Measurements from ENCODE around the gene FADS1. TPM values are rescaled to one million over a fixed set of nuclear protein-coding genes. Genes with fewer than 3 reads are reported as not detected.

Gene FADS1
- total and polyA plus RNA-seq, 2 of the 13 experiments (the other 11 are each of a cell fraction or from before 2014, with no cell fraction given): 91.8 to 108 TPM

DNA sequence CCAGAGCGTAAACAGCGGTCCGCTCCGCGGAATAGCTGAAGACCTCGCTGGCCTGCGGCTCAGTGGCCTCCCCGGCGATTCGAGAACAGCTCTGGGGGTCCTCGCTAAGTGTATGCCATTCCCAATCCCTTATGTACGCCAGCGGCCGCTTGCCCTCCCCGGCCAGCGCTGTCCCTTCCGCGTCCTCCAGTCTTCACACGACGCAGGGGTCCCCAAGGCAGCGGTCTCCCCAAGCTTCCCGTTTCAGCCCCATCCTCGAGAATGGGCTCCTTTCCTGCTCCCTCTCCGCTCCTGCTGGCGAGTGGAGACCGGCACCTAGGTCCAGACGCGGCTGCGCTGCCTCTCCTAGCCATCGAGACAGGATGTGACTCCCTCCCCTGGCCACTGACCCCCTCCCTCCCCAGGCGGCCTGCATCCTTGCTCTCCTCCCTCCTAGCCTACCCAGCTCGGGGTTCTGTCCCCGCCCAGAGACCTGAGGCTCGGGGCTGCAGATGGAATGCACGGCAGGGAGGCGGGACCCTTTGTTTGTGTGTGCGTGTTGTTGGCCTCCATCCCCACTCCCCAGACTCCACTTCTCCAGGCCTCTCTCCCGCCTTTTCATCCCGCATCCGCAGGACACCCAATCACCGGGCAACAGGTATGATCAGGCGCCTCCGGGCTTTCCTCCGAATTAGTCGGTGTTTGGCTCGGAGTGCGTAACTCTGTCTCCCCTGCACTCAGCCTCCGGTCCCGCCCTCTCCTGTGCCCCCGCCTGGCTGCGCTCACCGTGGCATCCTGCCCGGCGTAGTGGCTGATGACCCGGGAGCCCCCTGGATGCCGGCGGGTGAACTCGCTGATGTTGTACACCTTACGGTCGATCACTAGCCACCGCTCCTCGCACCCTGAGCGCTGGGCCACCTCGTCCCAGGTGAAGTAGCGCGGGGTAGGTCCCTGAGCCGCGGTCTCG lies 740 bp downstream of the FADS1 start (continued):
- peak; percentile 76 for TF ChIP-seq ZNF883 (CRISPR knock-in tag; IDR thresholded peaks at IDR 0.05; ENCODE audit: not compliant biosample characterization)
- 0 out of 2 replicates have a peak, but pooled peaks have one; percentile 21 for TF ChIP-seq ZNF510 (CRISPR knock-in tag; IDR thresholded peaks at IDR 0.05; ENCODE audit: low read depth)
- TF ChIP-seq, protein P1, sequence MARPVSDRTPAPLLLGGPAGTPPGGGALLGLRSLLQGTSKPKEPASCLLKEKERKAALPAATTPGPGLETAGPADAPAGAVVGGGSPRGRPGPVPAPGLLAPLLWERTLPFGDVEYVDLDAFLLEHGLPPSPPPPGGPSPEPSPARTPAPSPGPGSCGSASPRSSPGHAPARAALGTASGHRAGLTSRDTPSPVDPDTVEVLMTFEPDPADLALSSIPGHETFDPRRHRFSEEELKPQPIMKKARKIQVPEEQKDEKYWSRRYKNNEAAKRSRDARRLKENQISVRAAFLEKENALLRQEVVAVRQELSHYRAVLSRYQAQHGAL (CRISPR knock-in tag; IDR thresholded peaks at IDR 0.05; ENCODE audit: not compliant biosample characterization): no peak
- no peak for TF ChIP-seq ZNF331 (CRISPR knock-in tag; IDR thresholded peaks at IDR 0.05)
- no peak for TF ChIP-seq ZNF775 (CRISPR knock-in tag; IDR thresholded peaks at IDR 0.05; ENCODE audit: borderline replicate concordance)
- TF ChIP-seq YEATS4 (CRISPR knock-in tag; IDR thresholded peaks at IDR 0.05; ENCODE audit: borderline replicate concordance): no peak
- TF ChIP-seq, protein P2, sequence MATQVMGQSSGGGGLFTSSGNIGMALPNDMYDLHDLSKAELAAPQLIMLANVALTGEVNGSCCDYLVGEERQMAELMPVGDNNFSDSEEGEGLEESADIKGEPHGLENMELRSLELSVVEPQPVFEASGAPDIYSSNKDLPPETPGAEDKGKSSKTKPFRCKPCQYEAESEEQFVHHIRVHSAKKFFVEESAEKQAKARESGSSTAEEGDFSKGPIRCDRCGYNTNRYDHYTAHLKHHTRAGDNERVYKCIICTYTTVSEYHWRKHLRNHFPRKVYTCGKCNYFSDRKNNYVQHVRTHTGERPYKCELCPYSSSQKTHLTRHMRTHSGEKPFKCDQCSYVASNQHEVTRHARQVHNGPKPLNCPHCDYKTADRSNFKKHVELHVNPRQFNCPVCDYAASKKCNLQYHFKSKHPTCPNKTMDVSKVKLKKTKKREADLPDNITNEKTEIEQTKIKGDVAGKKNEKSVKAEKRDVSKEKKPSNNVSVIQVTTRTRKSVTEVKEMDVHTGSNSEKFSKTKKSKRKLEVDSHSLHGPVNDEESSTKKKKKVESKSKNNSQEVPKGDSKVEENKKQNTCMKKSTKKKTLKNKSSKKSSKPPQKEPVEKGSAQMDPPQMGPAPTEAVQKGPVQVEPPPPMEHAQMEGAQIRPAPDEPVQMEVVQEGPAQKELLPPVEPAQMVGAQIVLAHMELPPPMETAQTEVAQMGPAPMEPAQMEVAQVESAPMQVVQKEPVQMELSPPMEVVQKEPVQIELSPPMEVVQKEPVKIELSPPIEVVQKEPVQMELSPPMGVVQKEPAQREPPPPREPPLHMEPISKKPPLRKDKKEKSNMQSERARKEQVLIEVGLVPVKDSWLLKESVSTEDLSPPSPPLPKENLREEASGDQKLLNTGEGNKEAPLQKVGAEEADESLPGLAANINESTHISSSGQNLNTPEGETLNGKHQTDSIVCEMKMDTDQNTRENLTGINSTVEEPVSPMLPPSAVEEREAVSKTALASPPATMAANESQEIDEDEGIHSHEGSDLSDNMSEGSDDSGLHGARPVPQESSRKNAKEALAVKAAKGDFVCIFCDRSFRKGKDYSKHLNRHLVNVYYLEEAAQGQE (IDR thresholded peaks at IDR 0.05; ENCODE audit: borderline replicate concordance in 1 of 2, low read depth in 1 of 2, low read length in 2 of 2): no peak
- TF ChIP-seq STAG1 (CRISPR knock-in tag; IDR thresholded peaks at IDR 0.05): no peak
- TF ChIP-seq, protein P3, sequence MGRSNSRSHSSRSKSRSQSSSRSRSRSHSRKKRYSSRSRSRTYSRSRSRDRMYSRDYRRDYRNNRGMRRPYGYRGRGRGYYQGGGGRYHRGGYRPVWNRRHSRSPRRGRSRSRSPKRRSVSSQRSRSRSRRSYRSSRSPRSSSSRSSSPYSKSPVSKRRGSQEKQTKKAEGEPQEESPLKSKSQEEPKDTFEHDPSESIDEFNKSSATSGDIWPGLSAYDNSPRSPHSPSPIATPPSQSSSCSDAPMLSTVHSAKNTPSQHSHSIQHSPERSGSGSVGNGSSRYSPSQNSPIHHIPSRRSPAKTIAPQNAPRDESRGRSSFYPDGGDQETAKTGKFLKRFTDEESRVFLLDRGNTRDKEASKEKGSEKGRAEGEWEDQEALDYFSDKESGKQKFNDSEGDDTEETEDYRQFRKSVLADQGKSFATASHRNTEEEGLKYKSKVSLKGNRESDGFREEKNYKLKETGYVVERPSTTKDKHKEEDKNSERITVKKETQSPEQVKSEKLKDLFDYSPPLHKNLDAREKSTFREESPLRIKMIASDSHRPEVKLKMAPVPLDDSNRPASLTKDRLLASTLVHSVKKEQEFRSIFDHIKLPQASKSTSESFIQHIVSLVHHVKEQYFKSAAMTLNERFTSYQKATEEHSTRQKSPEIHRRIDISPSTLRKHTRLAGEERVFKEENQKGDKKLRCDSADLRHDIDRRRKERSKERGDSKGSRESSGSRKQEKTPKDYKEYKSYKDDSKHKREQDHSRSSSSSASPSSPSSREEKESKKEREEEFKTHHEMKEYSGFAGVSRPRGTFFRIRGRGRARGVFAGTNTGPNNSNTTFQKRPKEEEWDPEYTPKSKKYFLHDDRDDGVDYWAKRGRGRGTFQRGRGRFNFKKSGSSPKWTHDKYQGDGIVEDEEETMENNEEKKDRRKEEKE (IDR thresholded peaks at IDR 0.05): no peak
- TF ChIP-seq ZNF350 (CRISPR knock-in tag; IDR thresholded peaks at IDR 0.05; ENCODE audit: borderline replicate concordance, low read depth): 0 out of 2 replicates have a peak, but pooled peaks have one; percentile 2
- TF ChIP-seq, protein P4, sequence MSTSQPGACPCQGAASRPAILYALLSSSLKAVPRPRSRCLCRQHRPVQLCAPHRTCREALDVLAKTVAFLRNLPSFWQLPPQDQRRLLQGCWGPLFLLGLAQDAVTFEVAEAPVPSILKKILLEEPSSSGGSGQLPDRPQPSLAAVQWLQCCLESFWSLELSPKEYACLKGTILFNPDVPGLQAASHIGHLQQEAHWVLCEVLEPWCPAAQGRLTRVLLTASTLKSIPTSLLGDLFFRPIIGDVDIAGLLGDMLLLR (CRISPR knock-in tag; IDR thresholded peaks at IDR 0.05): 0 out of 2 replicates have a peak, but pooled peaks have one; percentile 37
- TF ChIP-seq ZNF670 (CRISPR knock-in tag; IDR thresholded peaks at IDR 0.05; ENCODE audit: borderline replicate concordance): peak; percentile 61; the same call in 1 of the 2 replicates
- TF ChIP-seq, protein P5, sequence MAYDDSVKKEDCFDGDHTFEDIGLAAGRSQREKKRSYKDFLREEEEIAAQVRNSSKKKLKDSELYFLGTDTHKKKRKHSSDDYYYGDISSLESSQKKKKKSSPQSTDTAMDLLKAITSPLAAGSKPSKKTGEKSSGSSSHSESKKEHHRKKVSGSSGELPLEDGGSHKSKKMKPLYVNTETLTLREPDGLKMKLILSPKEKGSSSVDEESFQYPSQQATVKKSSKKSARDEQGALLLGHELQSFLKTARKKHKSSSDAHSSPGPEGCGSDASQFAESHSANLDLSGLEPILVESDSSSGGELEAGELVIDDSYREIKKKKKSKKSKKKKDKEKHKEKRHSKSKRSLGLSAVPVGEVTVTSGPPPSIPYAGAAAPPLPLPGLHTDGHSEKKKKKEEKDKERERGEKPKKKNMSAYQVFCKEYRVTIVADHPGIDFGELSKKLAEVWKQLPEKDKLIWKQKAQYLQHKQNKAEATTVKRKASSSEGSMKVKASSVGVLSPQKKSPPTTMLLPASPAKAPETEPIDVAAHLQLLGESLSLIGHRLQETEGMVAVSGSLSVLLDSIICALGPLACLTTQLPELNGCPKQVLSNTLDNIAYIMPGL (CRISPR knock-in tag; IDR thresholded peaks at IDR 0.05; ENCODE audit: borderline replicate concordance in 1 of 2, low read depth in 1 of 2): 0 out of 4 replicates have a peak, but pooled peaks of 1 of the 2 experiments have one; percentile 44
- peak; percentile 72 for TF ChIP-seq ZNF678 (CRISPR knock-in tag; IDR thresholded peaks at IDR 0.05)
- TF ChIP-seq SKI (IDR thresholded peaks at IDR 0.05; ENCODE audit: partially characterized antibody): no peak
- no peak for TF ChIP-seq TEAD2 (CRISPR knock-in tag; IDR thresholded peaks at IDR 0.05)
- TF ChIP-seq SMARCE1 (IDR thresholded peaks at IDR 0.05; ENCODE audit: borderline replicate concordance): no peak

All from HepG2 (cell line).